Suprapubic skin (tissue), 4 donors: ENCODE measurements around the gene ASPHD2. TPM values are rescaled to one million over a fixed set of nuclear protein-coding genes. Genes with fewer than 3 reads are reported as not detected.
A peak's percentile ranks its signal among the peaks of the same experiment; 100 is the strongest.
"Not testable (repeated sequence)": the region's sequence is repeated elsewhere in the genome, so short reads cannot be mapped to it uniquely, and the experiment has no call there.

ENCODE experiments used
- DNase-seq, 2 donors: peaks; one replicate each; pipeline ENCODE4 v3.0.0-alpha.2; 2019; ENCODE audit warnings: low spot score in 2 of 2
- H3K27ac ChIP-seq: fragments of 200-600 bp; sonication (generic); one replicate; pipeline ENCODE4 v1.5.1; 2019
- H3K27me3 ChIP-seq: fragments of 200-600 bp; sonication (generic); one replicate; pipeline ENCODE4 v1.5.1; 2019
- H3K36me3 ChIP-seq: fragments of 200-600 bp; sonication (generic); one replicate; pipeline ENCODE4 v1.5.1; 2019
- H3K4me1 ChIP-seq: fragments of 200-600 bp; sonication (generic); one replicate; pipeline ENCODE4 v1.5.1; 2019
- H3K4me3 ChIP-seq: fragments of 200-600 bp; sonication (generic); one replicate; pipeline ENCODE4 v1.5.1; 2019; ENCODE audit warnings: mild to moderate bottlenecking
- H3K9me3 ChIP-seq: fragments of 200-600 bp; sonication (generic); one replicate; pipeline ENCODE4 v1.5.1; 2019
- EP300 ChIP-seq: sonication (generic); formaldehyde crosslinking; IDR thresholded peaks from one replicate; pipeline ENCODE4 v1.6.1; 2017; ENCODE audit warnings: antibody characterized with exemption
- POLR2A ChIP-seq, 2 donors: fragments of 450-650 bp; IDR thresholded peaks; one replicate each; pipeline ENCODE4 v1.6.1; 2017; ENCODE audit warnings: antibody characterized with exemption in 2 of 2, mild to moderate bottlenecking in 2 of 2, moderate library complexity in 2 of 2
- POLR2AphosphoS5 ChIP-seq, 3 donors: sonication (generic); formaldehyde crosslinking; IDR thresholded peaks; one replicate each; pipeline ENCODE4 v1.6.1; 2017; ENCODE audit warnings: antibody characterized with exemption in 3 of 3
- WGBS: methylation state at CpG from one replicate; pipeline ENCODE4 v1.1.5; 2018; 5-methylcytosine and 5-hydroxymethylcytosine counted together
- total RNA-seq, 4 donors: library from RNA; depleted of rRNA; stranded (reverse); fragments of >200 nt; gene quantifications; one replicate each; pipeline ENCODE4 v1.1.0, GENCODE V29; 2016
- TF ChIP-seq, protein P1 (sequence below), 2 donors: fragments of 200-600 bp in 1 of 2; fragments of 450-650 bp in 1 of 2; sonication (generic) in 1 of 2; IDR thresholded peaks; one replicate each; pipeline ENCODE4 v1.5.1; 2016 to 2019; ENCODE audit warnings: antibody characterized with exemption in 2 of 2, mild to moderate bottlenecking in 1 of 2, moderate library complexity in 1 of 2

ASPHD2 gene
- total RNA-seq, 4 donors from 2014 or later, result 2.7 to 28.0 (median 11.8) TPM

DNA sequence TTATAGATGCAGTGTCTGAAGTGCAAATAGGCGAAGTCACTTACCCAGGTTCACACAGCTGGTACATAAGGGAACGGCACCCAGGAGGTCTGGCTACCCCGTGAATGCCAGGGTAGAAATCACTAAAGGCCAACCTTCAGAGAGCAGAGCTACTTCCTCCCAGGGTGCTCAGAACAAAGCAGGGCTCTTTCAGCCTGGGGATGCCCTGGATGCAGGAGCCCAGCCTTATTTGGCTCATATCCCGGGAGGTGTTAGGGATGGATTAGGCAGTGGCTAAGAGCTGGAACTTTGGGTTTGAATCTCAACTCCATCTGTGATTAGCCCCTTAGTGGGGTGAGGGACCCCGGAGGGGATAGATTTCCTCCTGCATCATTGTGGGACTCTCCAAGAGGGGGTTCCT, 33.1 kb upstream of the ASPHD2 start:
- 47% methylated on average over 5 of the region's 5 CpGs for WGBS
- no peak for TF ChIP-seq POLR2A (IDR thresholded peaks at IDR 0.05)

DNA sequence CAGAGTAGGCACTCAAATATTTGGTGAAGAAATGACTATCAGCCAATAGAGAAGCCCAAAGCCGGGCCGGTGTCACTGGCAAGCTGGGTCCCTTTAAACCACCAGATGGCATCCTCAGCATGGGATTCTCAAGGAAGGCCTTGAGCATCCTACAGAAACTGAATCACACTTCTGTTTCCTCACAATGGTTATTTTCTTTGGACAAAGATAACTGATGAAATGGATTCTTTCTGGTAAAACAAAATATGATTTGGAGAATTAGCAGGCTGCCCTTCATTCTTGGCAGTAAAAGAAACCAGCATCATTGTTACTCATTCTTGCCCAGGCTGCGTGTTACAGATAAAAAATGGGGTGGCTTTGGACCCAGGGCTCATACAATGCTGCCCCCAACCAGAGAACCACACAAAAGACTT, 30.3 kb upstream of the ASPHD2 start:
- Histone ChIP-seq H3K27me3 (peaks cover 8% of the 10 kb centered on the region), H3K36me3 (no peaks in the 10 kb centered on the region), H3K27ac (no peak overlapping the region), H3K4me1 (no peaks in the 10 kb centered on the region), H3K9me3 (no peaks in the 10 kb centered on the region), H3K4me3 (no peak overlapping the region)
- peak in 1 of 2 donors; percentile 66 for DNase-seq
- TF ChIP-seq POLR2AphosphoS5 (IDR thresholded peaks at IDR 0.05), result no peak
- TF ChIP-seq, protein P1, sequence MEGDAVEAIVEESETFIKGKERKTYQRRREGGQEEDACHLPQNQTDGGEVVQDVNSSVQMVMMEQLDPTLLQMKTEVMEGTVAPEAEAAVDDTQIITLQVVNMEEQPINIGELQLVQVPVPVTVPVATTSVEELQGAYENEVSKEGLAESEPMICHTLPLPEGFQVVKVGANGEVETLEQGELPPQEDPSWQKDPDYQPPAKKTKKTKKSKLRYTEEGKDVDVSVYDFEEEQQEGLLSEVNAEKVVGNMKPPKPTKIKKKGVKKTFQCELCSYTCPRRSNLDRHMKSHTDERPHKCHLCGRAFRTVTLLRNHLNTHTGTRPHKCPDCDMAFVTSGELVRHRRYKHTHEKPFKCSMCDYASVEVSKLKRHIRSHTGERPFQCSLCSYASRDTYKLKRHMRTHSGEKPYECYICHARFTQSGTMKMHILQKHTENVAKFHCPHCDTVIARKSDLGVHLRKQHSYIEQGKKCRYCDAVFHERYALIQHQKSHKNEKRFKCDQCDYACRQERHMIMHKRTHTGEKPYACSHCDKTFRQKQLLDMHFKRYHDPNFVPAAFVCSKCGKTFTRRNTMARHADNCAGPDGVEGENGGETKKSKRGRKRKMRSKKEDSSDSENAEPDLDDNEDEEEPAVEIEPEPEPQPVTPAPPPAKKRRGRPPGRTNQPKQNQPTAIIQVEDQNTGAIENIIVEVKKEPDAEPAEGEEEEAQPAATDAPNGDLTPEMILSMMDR (IDR thresholded peaks at IDR 0.05), result peak; percentile 30 to 71
- WGBS, result 27% methylated on average over 3 of the region's 3 CpGs

More for the DNA sequence above, 33.1 kb upstream of the ASPHD2 start:
- Histone ChIP-seq H3K36me3 (no peaks in the 10 kb centered on the region), H3K4me1 (no peaks in the 10 kb centered on the region), H3K27ac (no peak overlapping the region), H3K27me3 (peaks cover 8% of the 10 kb centered on the region), H3K9me3 (no peaks in the 10 kb centered on the region), H3K4me3 (no peak overlapping the region)
- DNase-seq, result no peak

DNA sequence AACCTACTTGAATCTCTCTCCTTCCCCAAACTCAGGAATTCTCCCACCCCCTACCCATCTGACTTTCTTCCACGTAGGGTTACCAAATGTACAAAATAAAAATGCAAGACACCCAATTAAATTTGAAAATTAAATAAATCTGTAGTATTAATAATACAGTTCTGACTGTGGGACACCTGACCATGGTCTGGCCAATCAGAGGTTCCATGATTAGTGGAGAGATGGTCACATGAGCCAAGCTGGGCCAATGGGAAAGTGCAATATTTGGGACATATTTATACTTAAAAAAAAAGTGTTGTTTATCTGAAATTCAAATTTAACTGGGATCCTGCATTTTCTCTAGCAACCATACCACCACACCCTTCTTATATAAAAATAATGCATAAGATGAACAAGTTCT, 29.8 kb upstream of the ASPHD2 start:
- 61% methylated on average over 1 of the region's 1 CpG for WGBS
- H3K27ac ChIP-seq, result no peak overlapping the region
- TF ChIP-seq, protein P1 (IDR thresholded peaks at IDR 0.05), result no peak
- no peak for TF ChIP-seq POLR2A (IDR thresholded peaks at IDR 0.05)
- TF ChIP-seq EP300, result no peak
- TF ChIP-seq POLR2AphosphoS5 (IDR thresholded peaks at IDR 0.05), result no peak

DNA sequence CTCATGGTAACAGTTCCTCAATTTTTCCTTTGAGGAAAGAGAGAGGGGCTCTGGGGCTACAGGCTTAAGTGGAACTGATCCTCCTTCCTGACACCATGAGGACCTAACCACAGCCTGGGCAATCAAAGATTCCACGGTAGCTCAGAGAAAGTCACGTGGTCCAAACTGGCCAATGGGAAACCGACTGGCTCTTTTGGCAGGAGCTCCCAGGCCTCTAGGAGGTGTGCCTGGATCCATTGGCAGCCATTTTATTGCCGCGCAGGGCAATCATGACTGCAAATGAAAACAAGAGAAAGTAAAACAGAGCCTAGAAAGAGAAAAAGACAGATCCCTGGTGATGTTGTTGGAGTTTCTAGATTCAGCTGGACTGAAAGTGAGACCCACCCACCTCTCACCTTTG, 27.3 kb upstream of the ASPHD2 start:
- TF ChIP-seq, protein P1 (IDR thresholded peaks at IDR 0.05), result no peak
- TF ChIP-seq POLR2A (IDR thresholded peaks at IDR 0.05) (no peak), POLR2AphosphoS5 (IDR thresholded peaks at IDR 0.05) (no peak), EP300 (no peak)
- H3K27me3 ChIP-seq, result peaks cover 3% of the 10 kb centered on the region
- H3K4me3 ChIP-seq, result no peak overlapping the region
- H3K36me3 ChIP-seq, result no peaks in the 10 kb centered on the region
- 81% methylated on average over 5 of the region's 5 CpGs for WGBS
- H3K4me1 ChIP-seq, result no peaks in the 10 kb centered on the region
- no peak overlapping the region for H3K27ac ChIP-seq
- DNase-seq, result no peak
- H3K9me3 ChIP-seq, result no peaks in the 10 kb centered on the region

More for the DNA sequence above, 29.8 kb upstream of the ASPHD2 start:
- no peak for DNase-seq
- Histone ChIP-seq H3K4me3 (no peak overlapping the region), H3K27me3 (peaks cover 10% of the 10 kb centered on the region), H3K36me3 (no peaks in the 10 kb centered on the region), H3K9me3 (no peaks in the 10 kb centered on the region), H3K4me1 (no peaks in the 10 kb centered on the region)

DNA sequence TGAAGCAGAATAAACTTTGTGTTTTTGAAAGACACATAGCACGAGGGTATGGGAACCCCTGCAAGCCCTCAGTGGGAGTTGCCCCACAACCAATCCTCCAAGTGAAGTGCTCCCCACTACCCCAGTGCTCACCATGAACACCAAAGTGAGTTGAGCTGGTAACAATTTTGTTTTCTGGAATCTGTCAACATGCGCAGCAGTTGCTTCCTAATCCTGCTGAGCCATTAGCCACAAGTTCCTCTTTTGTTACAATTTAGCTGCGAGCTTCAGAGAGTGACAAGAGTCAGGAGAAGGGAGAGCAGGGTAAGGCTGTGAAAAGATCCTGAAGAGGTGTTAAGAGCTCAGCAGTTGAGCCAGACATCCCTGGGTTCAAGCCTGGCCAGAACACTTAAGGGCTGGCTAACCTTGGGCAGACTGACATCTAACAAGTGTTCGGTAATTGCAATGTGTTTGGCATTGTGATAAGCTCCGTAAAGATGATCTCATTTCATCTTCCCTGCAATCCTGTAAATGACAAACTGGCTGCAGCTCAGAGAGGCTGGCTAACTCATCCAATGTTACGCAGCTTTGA, 24.1 kb upstream of the ASPHD2 start:
- Histone ChIP-seq H3K27me3 (peaks cover 6% of the 10 kb centered on the region), H3K4me3 (no peak overlapping the region), H3K27ac (no peak overlapping the region), H3K9me3 (no peaks in the 10 kb centered on the region), H3K36me3 (no peaks in the 10 kb centered on the region), H3K4me1 (no peaks in the 10 kb centered on the region)
- DNase-seq, result no peak
- TF ChIP-seq EP300 (no peak), POLR2AphosphoS5 (IDR thresholded peaks at IDR 0.05) (no peak), POLR2A (IDR thresholded peaks at IDR 0.05) (no peak)
- TF ChIP-seq, protein P1 (IDR thresholded peaks at IDR 0.05), result no peak
- WGBS, result 57% methylated on average over 6 of the region's 6 CpGs

DNA sequence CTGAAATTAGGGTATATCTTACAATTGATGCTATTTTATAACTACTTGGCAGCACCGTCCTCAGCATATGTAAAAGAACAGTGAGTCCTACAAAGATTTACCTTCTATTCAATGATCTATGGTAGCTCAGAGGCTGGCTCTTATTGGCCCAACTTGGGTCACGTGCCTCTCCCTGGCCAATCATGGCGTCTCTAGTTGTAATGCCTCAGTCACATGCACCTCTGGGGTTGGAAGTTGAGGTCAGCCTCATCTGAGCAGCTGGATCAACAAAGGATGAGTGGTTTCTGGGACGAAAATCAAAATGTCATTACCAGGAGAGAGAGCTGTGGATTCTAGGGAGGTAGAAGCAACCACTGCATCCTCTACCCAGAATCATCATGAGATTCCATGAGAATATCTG, 22.9 kb upstream of the ASPHD2 start:
- Histone ChIP-seq H3K9me3 (no peaks in the 10 kb centered on the region), H3K4me3 (no peak overlapping the region), H3K27ac (no peak overlapping the region), H3K27me3 (peaks cover 6% of the 10 kb centered on the region), H3K36me3 (no peaks in the 10 kb centered on the region), H3K4me1 (no peaks in the 10 kb centered on the region)
- 78% methylated on average over 4 of the region's 4 CpGs for WGBS
- DNase-seq, result no peak
- TF ChIP-seq POLR2A (IDR thresholded peaks at IDR 0.05) (no peak), POLR2AphosphoS5 (IDR thresholded peaks at IDR 0.05) (no peak), EP300 (no peak)
- TF ChIP-seq, protein P1 (IDR thresholded peaks at IDR 0.05), result no peak

DNA sequence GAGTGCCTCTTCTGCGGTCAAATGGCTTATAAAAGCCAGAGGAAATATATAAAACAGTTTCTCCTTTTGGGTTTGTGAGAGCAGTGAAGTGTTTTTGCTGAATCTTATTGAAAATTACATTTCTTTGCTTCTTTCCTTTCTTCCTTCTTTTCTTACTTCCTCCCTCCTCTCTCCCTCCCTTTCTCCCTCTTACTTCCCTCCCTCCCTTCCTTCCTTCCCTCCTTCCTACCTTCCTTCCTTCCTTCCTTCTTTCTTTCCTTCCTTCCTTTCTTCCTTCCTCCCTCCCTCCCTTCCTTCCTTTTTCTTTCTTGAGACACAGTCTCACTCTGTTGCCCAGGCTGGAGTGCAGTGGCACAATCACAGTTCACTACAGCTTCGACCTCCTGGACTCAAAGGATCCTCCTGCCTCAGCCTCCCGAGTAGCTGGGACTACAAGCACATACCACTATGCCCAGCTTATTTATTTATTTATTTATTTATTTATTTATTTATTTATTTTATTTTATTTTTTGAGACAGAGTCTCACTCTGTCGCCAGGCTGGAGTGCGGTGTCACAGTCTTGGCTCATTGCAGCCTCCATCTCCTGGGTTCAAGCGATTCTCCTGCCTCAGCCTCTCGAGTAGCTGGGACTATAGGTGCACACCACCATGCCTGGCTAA, 20.4 kb upstream of the ASPHD2 start:
- H3K27ac ChIP-seq, H3K36me3 ChIP-seq, H3K4me3 ChIP-seq, DNase-seq, H3K4me1 ChIP-seq, H3K9me3 ChIP-seq: not testable (repeated sequence)
- WGBS, result 95% methylated on average over 7 of the region's 7 CpGs
- H3K27me3 ChIP-seq, result peaks cover 17% of the 10 kb centered on the region
